Measurements from ENCODE around the gene SIGLEC5. TPM values are rescaled to one million over a fixed set of nuclear protein-coding genes. Genes with fewer than 3 reads are reported as not detected.

Gene SIGLEC5
- total and polyA plus RNA-seq, 2 of the 13 experiments (the other 11 are each of a cell fraction or from before 2014, with no cell fraction given): not detected

DNA sequence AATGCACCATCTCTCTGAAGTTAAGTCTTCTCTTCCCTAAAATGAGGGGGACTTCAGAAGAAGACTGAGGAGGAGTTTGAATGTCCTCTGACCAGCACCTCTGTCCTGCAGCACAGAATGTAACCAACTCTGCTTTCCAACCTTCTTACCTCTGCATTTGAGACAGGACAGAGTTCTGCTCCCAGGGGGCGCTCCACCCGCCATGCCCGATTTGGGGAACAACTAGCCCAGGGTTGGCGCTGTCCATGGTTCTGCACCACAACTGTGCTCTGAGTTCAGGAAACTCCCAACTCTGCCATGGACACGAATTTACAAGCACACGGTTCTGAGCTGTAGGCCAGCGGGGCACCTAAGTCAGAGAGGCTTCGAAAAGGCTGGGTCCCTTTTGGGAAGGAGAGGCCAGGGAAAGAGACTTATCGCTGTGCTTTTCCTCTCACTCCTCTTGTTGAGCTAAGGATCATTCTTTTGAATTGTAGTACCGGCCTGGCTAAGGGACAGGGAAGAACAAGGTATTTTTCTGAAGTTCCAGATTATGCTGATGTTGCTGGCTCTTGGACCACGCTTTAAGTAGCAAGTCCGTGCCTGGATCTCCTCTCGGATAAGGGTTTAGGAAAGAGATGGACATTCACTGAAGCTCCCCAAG lies 22.2 kb downstream of the SIGLEC5 start (continued):
- TF ChIP-seq, protein P1, sequence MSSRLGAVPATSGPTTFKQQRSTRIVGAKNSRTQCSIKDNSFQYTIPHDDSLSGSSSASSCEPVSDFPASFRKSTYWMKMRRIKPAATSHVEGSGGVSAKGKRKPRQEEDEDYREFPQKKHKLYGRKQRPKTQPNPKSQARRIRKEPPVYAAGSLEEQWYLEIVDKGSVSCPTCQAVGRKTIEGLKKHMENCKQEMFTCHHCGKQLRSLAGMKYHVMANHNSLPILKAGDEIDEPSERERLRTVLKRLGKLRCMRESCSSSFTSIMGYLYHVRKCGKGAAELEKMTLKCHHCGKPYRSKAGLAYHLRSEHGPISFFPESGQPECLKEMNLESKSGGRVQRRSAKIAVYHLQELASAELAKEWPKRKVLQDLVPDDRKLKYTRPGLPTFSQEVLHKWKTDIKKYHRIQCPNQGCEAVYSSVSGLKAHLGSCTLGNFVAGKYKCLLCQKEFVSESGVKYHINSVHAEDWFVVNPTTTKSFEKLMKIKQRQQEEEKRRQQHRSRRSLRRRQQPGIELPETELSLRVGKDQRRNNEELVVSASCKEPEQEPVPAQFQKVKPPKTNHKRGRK (CRISPR knock-in tag; IDR thresholded peaks at IDR 0.05): no peak
- TF ChIP-seq TAF15 (IDR thresholded peaks at IDR 0.05; ENCODE audit: low read depth, low read length, poor library complexity, severe bottlenecking) (no peak), YEATS4 (CRISPR knock-in tag; IDR thresholded peaks at IDR 0.05; ENCODE audit: borderline replicate concordance) (no peak), KLF15 (CRISPR knock-in tag; IDR thresholded peaks at IDR 0.05; ENCODE audit: borderline replicate concordance) (peak; percentile 91), IRX3 (CRISPR knock-in tag; IDR thresholded peaks at IDR 0.05; ENCODE audit: borderline replicate concordance, low read depth) (no peak; the same call in 1 of the 2 replicates), TAF1 (CRISPR knock-in tag; IDR thresholded peaks at IDR 0.05) (peak; percentile 37; the same call in 1 of the 2 replicates), RORA (CRISPR knock-in tag; IDR thresholded peaks at IDR 0.05) (no peak), MED13 (CRISPR knock-in tag; IDR thresholded peaks at IDR 0.05) (peak; percentile 81; the same call in 1 of the 2 replicates), ZNF350 (CRISPR knock-in tag; IDR thresholded peaks at IDR 0.05; ENCODE audit: borderline replicate concordance, low read depth) (peak; percentile 59; the same call in 1 of the 2 replicates), ZNF619 (CRISPR knock-in tag; IDR thresholded peaks at IDR 0.05) (0 out of 2 replicates have a peak, but pooled peaks have one; percentile 46)
- TF ChIP-seq, protein P2, sequence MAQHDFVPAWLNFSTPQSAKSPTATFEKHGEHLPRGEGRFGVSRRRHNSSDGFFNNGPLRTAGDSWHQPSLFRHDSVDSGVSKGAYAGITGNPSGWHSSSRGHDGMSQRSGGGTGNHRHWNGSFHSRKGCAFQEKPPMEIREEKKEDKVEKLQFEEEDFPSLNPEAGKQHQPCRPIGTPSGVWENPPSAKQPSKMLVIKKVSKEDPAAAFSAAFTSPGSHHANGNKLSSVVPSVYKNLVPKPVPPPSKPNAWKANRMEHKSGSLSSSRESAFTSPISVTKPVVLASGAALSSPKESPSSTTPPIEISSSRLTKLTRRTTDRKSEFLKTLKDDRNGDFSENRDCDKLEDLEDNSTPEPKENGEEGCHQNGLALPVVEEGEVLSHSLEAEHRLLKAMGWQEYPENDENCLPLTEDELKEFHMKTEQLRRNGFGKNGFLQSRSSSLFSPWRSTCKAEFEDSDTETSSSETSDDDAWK (CRISPR knock-in tag; IDR thresholded peaks at IDR 0.05): no peak
- TF ChIP-seq, protein P3, sequence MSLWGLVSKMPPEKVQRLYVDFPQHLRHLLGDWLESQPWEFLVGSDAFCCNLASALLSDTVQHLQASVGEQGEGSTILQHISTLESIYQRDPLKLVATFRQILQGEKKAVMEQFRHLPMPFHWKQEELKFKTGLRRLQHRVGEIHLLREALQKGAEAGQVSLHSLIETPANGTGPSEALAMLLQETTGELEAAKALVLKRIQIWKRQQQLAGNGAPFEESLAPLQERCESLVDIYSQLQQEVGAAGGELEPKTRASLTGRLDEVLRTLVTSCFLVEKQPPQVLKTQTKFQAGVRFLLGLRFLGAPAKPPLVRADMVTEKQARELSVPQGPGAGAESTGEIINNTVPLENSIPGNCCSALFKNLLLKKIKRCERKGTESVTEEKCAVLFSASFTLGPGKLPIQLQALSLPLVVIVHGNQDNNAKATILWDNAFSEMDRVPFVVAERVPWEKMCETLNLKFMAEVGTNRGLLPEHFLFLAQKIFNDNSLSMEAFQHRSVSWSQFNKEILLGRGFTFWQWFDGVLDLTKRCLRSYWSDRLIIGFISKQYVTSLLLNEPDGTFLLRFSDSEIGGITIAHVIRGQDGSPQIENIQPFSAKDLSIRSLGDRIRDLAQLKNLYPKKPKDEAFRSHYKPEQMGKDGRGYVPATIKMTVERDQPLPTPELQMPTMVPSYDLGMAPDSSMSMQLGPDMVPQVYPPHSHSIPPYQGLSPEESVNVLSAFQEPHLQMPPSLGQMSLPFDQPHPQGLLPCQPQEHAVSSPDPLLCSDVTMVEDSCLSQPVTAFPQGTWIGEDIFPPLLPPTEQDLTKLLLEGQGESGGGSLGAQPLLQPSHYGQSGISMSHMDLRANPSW (CRISPR knock-in tag; IDR thresholded peaks at IDR 0.05; ENCODE audit: borderline replicate concordance): no peak
- TF ChIP-seq, protein P4, sequence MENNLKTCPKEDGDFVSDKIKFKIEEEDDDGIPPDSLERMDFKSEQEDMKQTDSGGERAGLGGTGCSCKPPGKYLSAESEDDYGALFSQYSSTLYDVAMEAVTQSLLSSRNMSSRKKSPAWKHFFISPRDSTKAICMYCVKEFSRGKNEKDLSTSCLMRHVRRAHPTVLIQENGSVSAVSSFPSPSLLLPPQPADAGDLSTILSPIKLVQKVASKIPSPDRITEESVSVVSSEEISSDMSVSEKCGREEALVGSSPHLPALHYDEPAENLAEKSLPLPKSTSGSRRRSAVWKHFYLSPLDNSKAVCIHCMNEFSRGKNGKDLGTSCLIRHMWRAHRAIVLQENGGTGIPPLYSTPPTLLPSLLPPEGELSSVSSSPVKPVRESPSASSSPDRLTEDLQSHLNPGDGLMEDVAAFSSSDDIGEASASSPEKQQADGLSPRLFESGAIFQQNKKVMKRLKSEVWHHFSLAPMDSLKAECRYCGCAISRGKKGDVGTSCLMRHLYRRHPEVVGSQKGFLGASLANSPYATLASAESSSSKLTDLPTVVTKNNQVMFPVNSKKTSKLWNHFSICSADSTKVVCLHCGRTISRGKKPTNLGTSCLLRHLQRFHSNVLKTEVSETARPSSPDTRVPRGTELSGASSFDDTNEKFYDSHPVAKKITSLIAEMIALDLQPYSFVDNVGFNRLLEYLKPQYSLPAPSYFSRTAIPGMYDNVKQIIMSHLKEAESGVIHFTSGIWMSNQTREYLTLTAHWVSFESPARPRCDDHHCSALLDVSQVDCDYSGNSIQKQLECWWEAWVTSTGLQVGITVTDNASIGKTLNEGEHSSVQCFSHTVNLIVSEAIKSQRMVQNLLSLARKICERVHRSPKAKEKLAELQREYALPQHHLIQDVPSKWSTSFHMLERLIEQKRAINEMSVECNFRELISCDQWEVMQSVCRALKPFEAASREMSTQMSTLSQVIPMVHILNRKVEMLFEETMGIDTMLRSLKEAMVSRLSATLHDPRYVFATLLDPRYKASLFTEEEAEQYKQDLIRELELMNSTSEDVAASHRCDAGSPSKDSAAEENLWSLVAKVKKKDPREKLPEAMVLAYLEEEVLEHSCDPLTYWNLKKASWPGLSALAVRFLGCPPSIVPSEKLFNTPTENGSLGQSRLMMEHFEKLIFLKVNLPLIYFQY (CRISPR knock-in tag; IDR thresholded peaks at IDR 0.05; ENCODE audit: borderline replicate concordance): peak; percentile 87
